ENCODE data around the gene GCSH. TPM values are rescaled to one million over a fixed set of nuclear protein-coding genes. Genes with fewer than 3 reads are reported as not detected.

Gene GCSH
- polyA plus RNA-seq, 1 donor (not counting 4 experiments of a cell fraction or from before 2014, with no cell fraction given), result 67.7 TPM

DNA sequence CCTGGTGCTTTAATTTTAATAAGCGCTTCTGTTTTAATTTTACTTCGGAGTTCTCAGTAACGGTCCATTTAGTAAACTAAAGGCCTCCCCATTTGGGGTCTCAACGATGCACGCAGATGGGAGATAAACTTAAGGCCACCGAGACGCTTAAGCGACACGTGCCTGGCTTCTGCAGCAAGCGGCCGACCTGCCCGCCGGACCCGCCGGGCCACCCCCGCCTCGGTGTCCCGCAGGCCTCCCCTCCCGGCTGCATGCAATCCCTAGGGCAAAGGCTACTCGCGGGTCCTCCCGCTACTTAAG is 592 bp downstream of the GCSH start:
- Histone ChIP-seq H3K9me1 (ENCODE audit: control insufficient read depth, extremely low read depth, insufficient read depth, low read length) (no peaks in the 10 kb centered on the region), H3K4me2 (ENCODE audit: control insufficient read depth, extremely low read depth, insufficient read depth, low read depth, low read length) (peak overlapping the region; percentile 85), H3K27ac (ENCODE audit: control insufficient read depth, insufficient read depth, low read length) (peak overlapping the region; percentile 76), H2AFZ (ENCODE audit: control insufficient read depth, low read length) (peak overlapping the region; percentile 34), H3K36me3 (ENCODE audit: control insufficient read depth in 2 of 2, extremely low read depth in 1 of 2, insufficient read depth in 2 of 2, low read length in 2 of 2) (peaks cover 0 to 1% of the 10 kb centered on the region in 2 experiments), H3K79me2 (ENCODE audit: control insufficient read depth, insufficient read depth, low read length) (peaks cover 45% of the 10 kb centered on the region), H3K9me3 (ENCODE audit: control insufficient read depth, low read depth, low read length) (no peaks in the 10 kb centered on the region), H3K4me3 (ENCODE audit: control insufficient read depth in 2 of 3, extremely low read depth in 1 of 3, insufficient read depth in 2 of 3, low read depth in 1 of 3, low read length in 3 of 3) (peak overlapping the region; percentile 78 to 85 (median 82)), H3K27me3 (ENCODE audit: control insufficient read depth, extremely low read depth, insufficient read depth, low read length) (no peaks in the 10 kb centered on the region), H3K9ac (ENCODE audit: control insufficient read depth, extremely low read depth, insufficient read depth, low read length) (peak overlapping the region; percentile 83), H3K4me1 (ENCODE audit: control insufficient read depth, extremely low read depth, insufficient read depth, low read length) (peaks cover 10% of the 10 kb centered on the region), H4K20me1 (ENCODE audit: control insufficient read depth, extremely low read depth, insufficient read depth, low read length) (no peaks in the 10 kb centered on the region)
- FAIRE-seq (no peak), DNase-seq (ENCODE audit: low read depth, low spot score) (no peak)
- TF ChIP-seq CTCF (optimal IDR thresholded peaks at IDR 0.05 in 1 of 3, IDR thresholded peaks at IDR 0.05 in 1 of 3, conservative IDR thresholded peaks at IDR 0.05 in 1 of 3; ENCODE audit: extremely low read depth in 1 of 3, insufficient read depth in 2 of 3, low read length in 3 of 3) (no peak), EZH2 (IDR thresholded peaks at IDR 0.05; ENCODE audit: low read length) (no peak)
- dilution Hi-C loops (cut with MboI; ENCODE audit: extremely low pct_ligation_motif_present, low sequenced_read_pairs), result no loop called here

DNA sequence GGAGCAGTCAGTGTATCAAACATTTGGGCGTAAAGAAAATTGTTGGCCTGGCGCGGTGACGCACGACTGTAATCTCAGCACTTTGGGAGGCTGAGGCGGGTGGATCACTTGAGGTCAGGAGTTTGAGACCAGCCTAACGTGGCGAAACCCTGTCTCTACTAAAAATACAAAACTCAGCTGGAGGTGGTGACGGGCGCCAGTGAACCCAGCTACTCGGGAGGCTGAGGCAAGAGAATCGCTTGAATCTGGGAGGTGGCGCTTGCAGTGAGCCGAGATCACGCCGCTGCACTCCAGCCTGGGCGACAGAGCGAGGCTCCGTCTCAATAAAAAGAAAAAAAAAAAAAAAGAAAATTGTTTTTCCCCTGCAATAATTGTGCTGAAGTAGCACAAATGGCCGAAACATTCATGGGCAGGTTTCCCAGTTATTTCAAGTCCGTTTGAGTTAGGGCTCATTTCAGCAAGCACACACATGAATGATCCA is 1.4 kb downstream of the GCSH start:
- H3K4me1 ChIP-seq (ENCODE audit: control insufficient read depth, extremely low read depth, insufficient read depth, low read length), result peaks cover 10% of the 10 kb centered on the region
- peak overlapping the region; percentile 67 to 85 (median 82) for H3K4me3 ChIP-seq (ENCODE audit: control insufficient read depth in 2 of 3, extremely low read depth in 1 of 3, insufficient read depth in 2 of 3, low read depth in 1 of 3, low read length in 3 of 3)
- H3K9me1 ChIP-seq (ENCODE audit: control insufficient read depth, extremely low read depth, insufficient read depth, low read length), result no peaks in the 10 kb centered on the region
- DNase-seq (ENCODE audit: low read depth, low spot score) (no peak), FAIRE-seq (no peak)
- no peaks in the 10 kb centered on the region for H3K27me3 ChIP-seq (ENCODE audit: control insufficient read depth, extremely low read depth, insufficient read depth, low read length)
- H3K36me3 ChIP-seq (ENCODE audit: control insufficient read depth in 2 of 2, extremely low read depth in 1 of 2, insufficient read depth in 2 of 2, low read length in 2 of 2), result peaks cover under 1 to 2% of the 10 kb centered on the region in 2 experiments
- H3K9ac ChIP-seq (ENCODE audit: control insufficient read depth, extremely low read depth, insufficient read depth, low read length), result peak overlapping the region; percentile 83
- H2AFZ ChIP-seq (ENCODE audit: control insufficient read depth, low read length), result no peak overlapping the region
- peaks cover 52% of the 10 kb centered on the region for H3K79me2 ChIP-seq (ENCODE audit: control insufficient read depth, insufficient read depth, low read length)
- H3K4me2 ChIP-seq (ENCODE audit: control insufficient read depth, extremely low read depth, insufficient read depth, low read depth, low read length), result peak overlapping the region; percentile 85
- H4K20me1 ChIP-seq (ENCODE audit: control insufficient read depth, extremely low read depth, insufficient read depth, low read length), result no peaks in the 10 kb centered on the region
- TF ChIP-seq CTCF (optimal IDR thresholded peaks at IDR 0.05 in 1 of 3, IDR thresholded peaks at IDR 0.05 in 1 of 3, conservative IDR thresholded peaks at IDR 0.05 in 1 of 3; ENCODE audit: extremely low read depth in 1 of 3, insufficient read depth in 2 of 3, low read length in 3 of 3), result no peak
- no peak for TF ChIP-seq EZH2 (IDR thresholded peaks at IDR 0.05; ENCODE audit: low read length)
- no peaks in the 10 kb centered on the region for H3K9me3 ChIP-seq (ENCODE audit: control insufficient read depth, low read depth, low read length)
- H3K27ac ChIP-seq (ENCODE audit: control insufficient read depth, insufficient read depth, low read length), result peak overlapping the region; percentile 76
- dilution Hi-C loops (cut with MboI; ENCODE audit: extremely low pct_ligation_motif_present, low sequenced_read_pairs), result no loop called here
